Measurements from ENCODE around the gene PPP2R3B.
A peak's percentile ranks its signal among the peaks of the same experiment; 100 is the strongest.

PPP2R3B gene

DNA sequence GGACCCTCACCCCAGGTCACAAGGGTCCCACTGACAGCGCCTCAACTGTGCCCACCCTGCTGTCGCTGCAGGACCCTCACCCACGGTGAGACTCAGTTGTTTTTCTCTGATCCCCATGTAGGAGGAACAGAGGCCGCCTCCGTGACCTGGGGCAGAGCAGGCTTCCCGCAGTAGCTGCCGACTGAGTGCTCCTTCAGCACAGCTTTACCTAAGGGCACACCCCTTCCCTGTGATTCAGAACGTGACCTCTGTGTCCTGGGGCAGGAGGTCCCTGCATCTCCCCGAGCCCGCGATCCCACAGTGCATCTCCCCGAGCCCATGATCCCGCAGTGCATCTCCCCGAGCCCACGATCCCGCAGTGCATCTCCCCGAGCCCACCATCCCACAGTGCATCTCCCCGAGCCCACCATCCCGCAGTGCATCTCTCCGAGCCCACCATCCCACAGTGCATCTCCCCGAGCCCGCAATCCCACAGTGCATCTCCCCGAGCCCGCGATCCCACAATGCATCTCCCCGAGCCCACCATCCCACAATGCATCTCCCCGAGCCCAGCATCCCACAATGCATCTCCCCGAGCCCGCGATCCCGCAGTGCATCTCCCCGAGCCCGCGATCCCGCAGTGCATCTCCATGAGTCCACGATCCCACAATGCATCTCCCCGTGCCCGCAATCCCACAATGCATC, 23.6 kb downstream of the PPP2R3B start:
- DNase-seq = no peak
- no peaks in the 10 kb centered on the region for H3K27me3 ChIP-seq (ENCODE audit: control insufficient read depth in 1 of 2, insufficient read depth in 1 of 2, low read length in 2 of 2)
- H2BK12ac ChIP-seq (ENCODE audit: low read length in 2 of 2) = no peak overlapping the region
- H2BK5ac ChIP-seq (ENCODE audit: low read depth, low read length, poor library complexity, severe bottlenecking) = no peak overlapping the region
- H3K4ac ChIP-seq (ENCODE audit: low read depth in 1 of 2, low read length in 2 of 2) = no peak overlapping the region
- peaks cover 41% of the 10 kb centered on the region for H3K79me1 ChIP-seq (replicated peaks; ENCODE audit: low read length, poor library complexity, severe bottlenecking)
- H4K91ac ChIP-seq (ENCODE audit: low read length) = no peak overlapping the region
- WGBS = 82% methylated on average over 38 of the region's 38 CpGs
- no peak overlapping the region for H3K14ac ChIP-seq (ENCODE audit: low read length in 2 of 2)
- H3K9ac ChIP-seq (ENCODE audit: low read length) = no peak overlapping the region
- peaks cover 14 to 39% of the 10 kb centered on the region in 2 experiments for H3K36me3 ChIP-seq (ENCODE audit: control insufficient read depth in 1 of 2, insufficient read depth in 2 of 2, low read depth in 1 of 2, low read length in 2 of 2)
- no peak overlapping the region for H2AK5ac ChIP-seq (ENCODE audit: low read length, severe bottlenecking)
- H2BK15ac ChIP-seq (ENCODE audit: low read depth, poor library complexity, severe bottlenecking) = no peak overlapping the region
- H3K4me1 ChIP-seq (ENCODE audit: control insufficient read depth, insufficient read depth, low read depth, low read length) = peaks cover 4% of the 10 kb centered on the region
- no peak overlapping the region for H3K18ac ChIP-seq (ENCODE audit: low read depth in 1 of 2, low read length in 2 of 2)
- no peak overlapping the region for H4K8ac ChIP-seq (ENCODE audit: low read length)
- no peak overlapping the region for H3K23ac ChIP-seq (ENCODE audit: low read length in 2 of 2)
- peaks cover 20% of the 10 kb centered on the region for H3K9me3 ChIP-seq (ENCODE audit: control insufficient read depth, low read length)
- no peak overlapping the region for H3K4me3 ChIP-seq (ENCODE audit: insufficient read depth in 1 of 2, low read depth in 1 of 2, low read length in 2 of 2)
- no peak overlapping the region for H3K4me2 ChIP-seq (ENCODE audit: low read length, poor library complexity, severe bottlenecking)
- no peak overlapping the region for H3K27ac ChIP-seq (ENCODE audit: low read length, poor library complexity, severe bottlenecking)
- H2AFZ ChIP-seq (ENCODE audit: low read depth, low read length) = no peak overlapping the region
- no peak overlapping the region for H2BK120ac ChIP-seq (ENCODE audit: low read depth, low read length)

DNA sequence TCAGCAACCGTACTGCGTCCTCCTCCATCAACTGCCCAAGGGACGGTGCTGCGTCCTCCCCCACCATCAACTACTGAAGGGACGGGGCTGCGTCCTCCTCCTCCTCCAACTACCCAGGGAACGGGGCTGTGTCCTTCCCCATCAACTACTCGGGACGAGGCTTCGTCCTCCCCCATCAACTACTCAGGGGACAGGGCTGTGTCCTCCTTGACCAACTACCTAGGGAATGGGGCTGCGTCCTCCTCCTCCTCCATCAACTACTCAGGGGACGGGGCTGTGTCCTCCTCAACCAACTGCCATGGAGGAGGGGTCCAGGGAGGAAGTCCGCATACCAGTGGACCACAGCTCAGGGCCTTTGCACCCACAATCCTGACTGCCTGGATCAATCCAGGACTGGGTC, 24.4 kb downstream of the PPP2R3B start:
- Histone ChIP-seq H3K4me1 (ENCODE audit: control insufficient read depth, insufficient read depth, low read depth, low read length) (peaks cover 2% of the 10 kb centered on the region), H2AK5ac (ENCODE audit: low read length, severe bottlenecking) (no peak overlapping the region), H2AFZ (ENCODE audit: low read depth, low read length) (no peak overlapping the region), H2BK120ac (ENCODE audit: low read depth, low read length) (no peak overlapping the region), H3K4me3 (ENCODE audit: insufficient read depth in 1 of 2, low read depth in 1 of 2, low read length in 2 of 2) (no peak overlapping the region), H2BK12ac (ENCODE audit: low read length in 2 of 2) (no peak overlapping the region), H3K4me2 (ENCODE audit: low read length, poor library complexity, severe bottlenecking) (no peak overlapping the region), H3K4ac (ENCODE audit: low read depth in 1 of 2, low read length in 2 of 2) (no peak overlapping the region), H2BK5ac (ENCODE audit: low read depth, low read length, poor library complexity, severe bottlenecking) (no peak overlapping the region), H3K27ac (ENCODE audit: low read length, poor library complexity, severe bottlenecking) (no peak overlapping the region), H3K14ac (ENCODE audit: low read length in 2 of 2) (no peak overlapping the region), H2BK15ac (ENCODE audit: low read depth, poor library complexity, severe bottlenecking) (no peak overlapping the region), H3K9me3 (ENCODE audit: control insufficient read depth, low read length) (peaks cover 20% of the 10 kb centered on the region), H3K9ac (ENCODE audit: low read length) (no peak overlapping the region), H3K18ac (ENCODE audit: low read depth in 1 of 2, low read length in 2 of 2) (no peak overlapping the region), H4K8ac (ENCODE audit: low read length) (no peak overlapping the region), H4K91ac (ENCODE audit: low read length) (no peak overlapping the region), H3K23ac (ENCODE audit: low read length in 2 of 2) (no peak overlapping the region), H3K36me3 (ENCODE audit: control insufficient read depth in 1 of 2, insufficient read depth in 2 of 2, low read depth in 1 of 2, low read length in 2 of 2) (peaks cover 14 to 44% of the 10 kb centered on the region in 2 experiments), H3K27me3 (ENCODE audit: control insufficient read depth in 1 of 2, insufficient read depth in 1 of 2, low read length in 2 of 2) (no peaks in the 10 kb centered on the region), H3K79me1 (replicated peaks; ENCODE audit: low read length, poor library complexity, severe bottlenecking) (peaks cover 35% of the 10 kb centered on the region)
- DNase-seq = no peak
- WGBS = 96% methylated on average over 13 of the region's 13 CpGs

GRCh38 chrX:361231-362145, 25.2 kb downstream of the PPP2R3B start:
- no peak overlapping the region for H2AK5ac ChIP-seq (ENCODE audit: low read length, severe bottlenecking)
- H3K36me3 ChIP-seq (ENCODE audit: control insufficient read depth in 1 of 2, insufficient read depth in 2 of 2, low read depth in 1 of 2, low read length in 2 of 2) = peaks cover 14 to 44% of the 10 kb centered on the region in 2 experiments
- H3K27me3 ChIP-seq (ENCODE audit: control insufficient read depth in 1 of 2, insufficient read depth in 1 of 2, low read length in 2 of 2) = no peaks in the 10 kb centered on the region
- no peak overlapping the region for H3K4ac ChIP-seq (ENCODE audit: low read depth in 1 of 2, low read length in 2 of 2)
- H2BK12ac ChIP-seq (ENCODE audit: low read length in 2 of 2) = no peak overlapping the region
- H3K14ac ChIP-seq (ENCODE audit: low read length in 2 of 2) = no peak overlapping the region
- H3K27ac ChIP-seq (ENCODE audit: low read length, poor library complexity, severe bottlenecking) = no peak overlapping the region
- H4K8ac ChIP-seq (ENCODE audit: low read length) = no peak overlapping the region
- no peak overlapping the region for H2BK120ac ChIP-seq (ENCODE audit: low read depth, low read length)
- no peak overlapping the region for H3K4me3 ChIP-seq (ENCODE audit: insufficient read depth in 1 of 2, low read depth in 1 of 2, low read length in 2 of 2)
- no peak overlapping the region for H3K9ac ChIP-seq (ENCODE audit: low read length)
- H3K79me1 ChIP-seq (replicated peaks; ENCODE audit: low read length, poor library complexity, severe bottlenecking) = peaks cover 36% of the 10 kb centered on the region
- WGBS = 98% methylated on average over 53 of the region's 54 CpGs
- no peak for DNase-seq
- H3K4me1 ChIP-seq (ENCODE audit: control insufficient read depth, insufficient read depth, low read depth, low read length) = peaks cover 6% of the 10 kb centered on the region
- H3K18ac ChIP-seq (ENCODE audit: low read depth in 1 of 2, low read length in 2 of 2) = no peak overlapping the region
- no peak overlapping the region for H3K23ac ChIP-seq (ENCODE audit: low read length in 2 of 2)
- H4K91ac ChIP-seq (ENCODE audit: low read length) = no peak overlapping the region
- H2AFZ ChIP-seq (ENCODE audit: low read depth, low read length) = no peak overlapping the region
- H2BK5ac ChIP-seq (ENCODE audit: low read depth, low read length, poor library complexity, severe bottlenecking) = no peak overlapping the region
- no peak overlapping the region for H3K4me2 ChIP-seq (ENCODE audit: low read length, poor library complexity, severe bottlenecking)
- peaks cover 20% of the 10 kb centered on the region for H3K9me3 ChIP-seq (ENCODE audit: control insufficient read depth, low read length)
- no peak overlapping the region for H2BK15ac ChIP-seq (ENCODE audit: low read depth, poor library complexity, severe bottlenecking)

DNA sequence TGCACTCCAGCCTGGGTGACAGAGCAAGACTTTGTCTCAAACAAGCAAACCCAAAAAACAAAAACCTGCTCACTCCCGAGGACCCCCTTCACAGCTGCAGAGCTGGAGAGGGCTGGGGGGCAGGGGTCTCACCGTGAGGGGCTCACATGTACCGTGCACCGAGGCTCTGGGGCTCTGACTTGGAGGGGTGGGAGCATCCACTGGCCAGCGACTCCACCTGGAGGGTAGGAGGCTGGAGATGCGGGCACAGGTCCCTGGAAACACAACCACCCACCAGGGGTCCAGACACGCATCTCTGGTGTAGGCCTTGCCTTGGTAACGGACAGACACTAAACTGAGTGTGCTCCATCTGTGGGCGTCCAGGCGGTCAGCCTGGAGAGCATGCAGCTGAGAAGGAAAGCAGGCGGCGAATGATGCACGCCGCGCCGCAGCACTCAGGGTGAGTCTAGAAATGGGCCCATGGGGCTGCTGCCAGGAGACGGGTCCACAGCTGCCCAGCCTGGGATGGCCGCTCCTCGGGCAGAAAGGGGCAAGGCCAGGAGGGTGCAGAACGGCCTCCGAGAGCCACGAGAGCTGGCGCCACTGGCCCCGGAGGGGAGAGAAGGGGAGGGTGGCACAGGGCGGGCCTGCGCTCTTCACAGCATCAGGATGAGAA, 26.1 kb downstream of the PPP2R3B start:
- no peak overlapping the region for H2BK12ac ChIP-seq (ENCODE audit: low read length in 2 of 2)
- peak overlapping the region in 1 of 2 experiments; percentile 9 for H3K4me3 ChIP-seq (ENCODE audit: insufficient read depth in 1 of 2, low read depth in 1 of 2, low read length in 2 of 2)
- H3K4ac ChIP-seq (ENCODE audit: low read depth in 1 of 2, low read length in 2 of 2) = no peak overlapping the region
- H3K14ac ChIP-seq (ENCODE audit: low read length in 2 of 2) = no peak overlapping the region
- no peaks in the 10 kb centered on the region for H3K27me3 ChIP-seq (ENCODE audit: control insufficient read depth in 1 of 2, insufficient read depth in 1 of 2, low read length in 2 of 2)
- peaks cover 14 to 44% of the 10 kb centered on the region in 2 experiments for H3K36me3 ChIP-seq (ENCODE audit: control insufficient read depth in 1 of 2, insufficient read depth in 2 of 2, low read depth in 1 of 2, low read length in 2 of 2)
- H2BK120ac ChIP-seq (ENCODE audit: low read depth, low read length) = no peak overlapping the region
- peaks cover 7% of the 10 kb centered on the region for H3K4me1 ChIP-seq (ENCODE audit: control insufficient read depth, insufficient read depth, low read depth, low read length)
- no peak overlapping the region for H3K23ac ChIP-seq (ENCODE audit: low read length in 2 of 2)
- no peak overlapping the region for H3K27ac ChIP-seq (ENCODE audit: low read length, poor library complexity, severe bottlenecking)
- DNase-seq = no peak
- no peak overlapping the region for H2BK15ac ChIP-seq (ENCODE audit: low read depth, poor library complexity, severe bottlenecking)
- no peak overlapping the region for H4K8ac ChIP-seq (ENCODE audit: low read length)
- H3K4me2 ChIP-seq (ENCODE audit: low read length, poor library complexity, severe bottlenecking) = no peak overlapping the region
- H2BK5ac ChIP-seq (ENCODE audit: low read depth, low read length, poor library complexity, severe bottlenecking) = no peak overlapping the region
- H3K18ac ChIP-seq (ENCODE audit: low read depth in 1 of 2, low read length in 2 of 2) = no peak overlapping the region
- H3K79me1 ChIP-seq (replicated peaks; ENCODE audit: low read length, poor library complexity, severe bottlenecking) = peaks cover 38% of the 10 kb centered on the region
- H3K9ac ChIP-seq (ENCODE audit: low read length) = no peak overlapping the region
- H4K91ac ChIP-seq (ENCODE audit: low read length) = no peak overlapping the region
- H2AK5ac ChIP-seq (ENCODE audit: low read length, severe bottlenecking) = no peak overlapping the region
- no peak overlapping the region for H2AFZ ChIP-seq (ENCODE audit: low read depth, low read length)
- H3K9me3 ChIP-seq (ENCODE audit: control insufficient read depth, low read length) = peaks cover 20% of the 10 kb centered on the region
- 96% methylated on average over 26 of the region's 26 CpGs for WGBS

Data from mesenchymal stem cell (in vitro differentiated cells and primary cell).